ENCODE data around the gene RC3H2.

Gene RC3H2

DNA sequence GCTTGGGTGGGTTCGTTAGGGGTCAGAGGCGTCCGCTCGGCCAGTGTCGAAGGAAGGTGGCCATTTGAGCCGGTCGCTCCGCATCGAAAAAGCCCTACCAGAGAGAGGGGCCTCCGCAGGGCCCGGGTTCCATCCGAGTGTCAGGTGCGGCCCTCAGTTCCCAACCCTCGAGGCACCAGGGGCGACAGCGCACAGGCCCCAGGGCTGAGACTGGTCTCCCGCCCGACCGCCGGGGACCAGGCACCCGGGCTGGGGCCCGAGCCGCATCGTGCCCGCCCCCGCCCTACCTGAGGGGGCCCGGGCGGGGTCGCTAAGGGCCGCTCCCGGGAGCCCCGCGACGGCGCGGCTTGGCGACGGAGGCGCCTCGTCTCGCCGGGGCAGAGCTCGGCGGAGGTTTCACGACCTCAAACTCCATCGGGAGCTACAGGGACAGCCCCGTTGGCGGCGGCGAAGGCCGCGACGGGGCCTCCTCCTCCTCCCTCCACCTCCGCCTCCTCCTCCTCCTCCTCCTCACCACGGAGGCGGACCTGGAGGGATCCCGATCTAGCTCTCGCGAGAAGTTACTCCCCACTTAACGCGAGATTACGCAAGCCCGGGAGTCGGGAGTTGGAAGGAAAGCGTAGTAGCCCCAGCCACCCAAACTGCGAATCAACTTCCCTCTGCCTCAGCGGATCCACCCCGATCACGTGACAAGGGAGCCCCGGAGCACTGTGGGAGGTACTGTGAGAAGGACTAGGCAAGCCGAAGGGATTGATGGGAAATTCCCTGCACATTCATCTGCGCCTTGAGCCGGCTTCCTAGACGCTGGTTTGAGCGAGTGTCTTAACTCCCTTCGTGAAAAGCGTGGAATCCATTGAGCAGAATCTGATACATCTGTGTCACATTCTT, at the start of gene RC3H2:
RC3H2 (minus strand) TSS at position 537 of the 888 bp plus-strand sequence. CDS start 7,850 bp downstream, outside the sequence.
- TF ChIP-seq, protein P1, sequence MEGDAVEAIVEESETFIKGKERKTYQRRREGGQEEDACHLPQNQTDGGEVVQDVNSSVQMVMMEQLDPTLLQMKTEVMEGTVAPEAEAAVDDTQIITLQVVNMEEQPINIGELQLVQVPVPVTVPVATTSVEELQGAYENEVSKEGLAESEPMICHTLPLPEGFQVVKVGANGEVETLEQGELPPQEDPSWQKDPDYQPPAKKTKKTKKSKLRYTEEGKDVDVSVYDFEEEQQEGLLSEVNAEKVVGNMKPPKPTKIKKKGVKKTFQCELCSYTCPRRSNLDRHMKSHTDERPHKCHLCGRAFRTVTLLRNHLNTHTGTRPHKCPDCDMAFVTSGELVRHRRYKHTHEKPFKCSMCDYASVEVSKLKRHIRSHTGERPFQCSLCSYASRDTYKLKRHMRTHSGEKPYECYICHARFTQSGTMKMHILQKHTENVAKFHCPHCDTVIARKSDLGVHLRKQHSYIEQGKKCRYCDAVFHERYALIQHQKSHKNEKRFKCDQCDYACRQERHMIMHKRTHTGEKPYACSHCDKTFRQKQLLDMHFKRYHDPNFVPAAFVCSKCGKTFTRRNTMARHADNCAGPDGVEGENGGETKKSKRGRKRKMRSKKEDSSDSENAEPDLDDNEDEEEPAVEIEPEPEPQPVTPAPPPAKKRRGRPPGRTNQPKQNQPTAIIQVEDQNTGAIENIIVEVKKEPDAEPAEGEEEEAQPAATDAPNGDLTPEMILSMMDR (IDR thresholded peaks at IDR 0.05; ENCODE audit: unreplicated experiment in 3 of 3) = no peak
- Mint-ChIP-seq H3K4me3 (peak within 1 kb of the TSS; percentile 94 to 98 (median 97)), H3K9me3 (no peaks in the 10 kb centered on the region), H3K27ac (peak within 1 kb of the TSS; percentile 95 to 99 (median 99)), H3K4me1 (peaks cover 26% of the 10 kb centered on the region), H3K27me3 (ENCODE audit: low read depth) (no peaks in the 10 kb centered on the region), H3K36me3 (ENCODE audit: low read depth) (peaks cover 4% of the 10 kb centered on the region)

DNA sequence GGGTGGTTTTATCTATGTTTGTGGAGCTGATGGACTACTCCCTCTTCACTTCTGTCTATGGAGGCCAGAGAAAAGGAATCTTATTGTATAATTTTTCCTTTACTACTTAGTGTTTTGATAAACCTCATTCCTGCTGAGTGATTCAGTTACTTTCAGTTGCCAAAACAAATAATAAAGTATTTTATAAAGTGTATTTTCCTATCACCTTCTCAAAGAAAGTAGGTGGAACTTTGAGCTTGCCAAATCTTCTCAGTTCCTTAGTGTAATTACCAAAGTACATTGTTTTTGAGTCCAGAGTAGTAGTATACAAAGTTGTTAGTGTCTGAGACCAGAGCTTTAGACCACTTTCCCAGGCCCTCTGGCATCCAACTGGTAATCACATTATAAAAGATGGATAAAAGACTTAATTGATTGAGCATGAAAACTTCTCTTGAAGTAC, 49.1 kb upstream of the RC3H2 start:
- H3K36me3 Mint-ChIP-seq (ENCODE audit: low read depth) = peaks cover 27% of the 10 kb centered on the region
- TF ChIP-seq, protein P1 (IDR thresholded peaks at IDR 0.05; ENCODE audit: unreplicated experiment in 3 of 3) = no peak
- H3K9me3 Mint-ChIP-seq = no peaks in the 10 kb centered on the region
- H3K4me1 Mint-ChIP-seq = peaks cover 24% of the 10 kb centered on the region
- H3K4me3 Mint-ChIP-seq = no peak overlapping the region
- H3K27me3 Mint-ChIP-seq (ENCODE audit: low read depth) = no peaks in the 10 kb centered on the region
- H3K27ac Mint-ChIP-seq = peak overlapping the region in 1 of 3 experiments; percentile 59

DNA sequence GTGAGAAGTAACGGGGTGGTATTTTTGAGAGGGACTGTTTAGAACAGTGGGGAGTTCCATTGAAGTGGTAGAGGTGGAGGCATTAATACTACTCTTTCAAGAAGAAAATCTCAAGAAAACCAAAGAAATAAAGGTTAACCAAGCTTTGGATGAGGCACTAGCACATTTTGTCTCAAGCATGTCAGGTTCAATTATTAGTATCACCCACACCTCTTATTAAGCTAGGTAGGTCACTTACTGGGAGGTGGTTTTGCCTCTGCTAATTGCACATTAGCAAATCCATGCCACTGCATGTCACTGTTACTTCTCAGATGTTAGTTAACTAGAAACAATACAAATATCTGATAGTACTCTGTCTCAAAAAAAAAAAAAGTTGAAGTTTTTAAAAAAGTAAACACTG, 45.9 kb upstream of the RC3H2 start:
- Mint-ChIP-seq H3K4me1 (peaks cover 31% of the 10 kb centered on the region), H3K27me3 (ENCODE audit: low read depth) (no peaks in the 10 kb centered on the region), H3K4me3 (no peak overlapping the region), H3K27ac (no peak overlapping the region), H3K36me3 (ENCODE audit: low read depth) (peaks cover 10% of the 10 kb centered on the region), H3K9me3 (no peaks in the 10 kb centered on the region)
- TF ChIP-seq, protein P1 (IDR thresholded peaks at IDR 0.05; ENCODE audit: unreplicated experiment in 3 of 3) = no peak

DNA sequence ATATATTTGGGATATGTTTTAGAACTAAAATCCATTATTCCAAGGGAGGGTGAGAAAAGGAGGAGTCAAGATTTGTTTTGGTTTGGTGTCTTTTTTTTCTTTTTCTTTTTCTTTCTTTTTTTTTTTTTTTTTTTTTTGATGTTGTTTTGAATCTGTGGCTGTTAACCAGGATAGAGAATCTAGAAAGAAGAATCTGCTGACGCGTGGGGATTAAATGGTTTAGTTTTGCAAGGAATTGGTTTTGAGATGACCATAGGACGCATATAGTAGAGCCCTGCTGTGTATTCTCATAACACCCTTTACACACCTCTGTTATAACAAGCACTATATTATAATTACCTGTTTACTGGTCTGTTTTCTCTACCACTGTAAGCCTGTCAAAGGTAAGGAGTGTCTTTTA, 45.1 kb upstream of the RC3H2 start:
- H3K27ac Mint-ChIP-seq = peak overlapping the region in 1 of 3 experiments; percentile 83
- H3K4me3 Mint-ChIP-seq = no peak overlapping the region
- TF ChIP-seq, protein P1 (IDR thresholded peaks at IDR 0.05; ENCODE audit: unreplicated experiment in 3 of 3) = no peak

DNA sequence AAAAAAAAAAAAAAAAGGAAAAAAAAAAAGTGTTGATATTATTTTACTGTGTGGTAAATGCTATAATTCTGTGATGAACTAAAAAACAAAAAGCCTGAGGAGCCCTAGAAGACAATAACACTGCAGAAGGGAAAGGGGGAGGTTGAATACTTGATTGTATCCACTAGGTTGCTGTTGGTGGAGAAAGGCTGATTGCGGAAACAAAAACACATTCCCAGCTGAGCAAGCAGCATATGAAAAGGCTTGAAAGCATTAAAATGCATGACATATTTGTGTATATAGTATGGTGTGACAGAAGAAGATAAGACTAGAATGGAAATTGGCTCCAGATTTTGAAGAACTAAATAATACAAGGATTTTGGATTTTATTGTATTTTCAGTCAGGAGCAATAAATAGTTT, 44.5 kb upstream of the RC3H2 start:
- H3K4me1 Mint-ChIP-seq = peaks cover 31% of the 10 kb centered on the region
- no peak overlapping the region for H3K4me3 Mint-ChIP-seq
- peaks cover 16% of the 10 kb centered on the region for H3K36me3 Mint-ChIP-seq (ENCODE audit: low read depth)
- H3K9me3 Mint-ChIP-seq = no peaks in the 10 kb centered on the region
- TF ChIP-seq, protein P1 (IDR thresholded peaks at IDR 0.05; ENCODE audit: unreplicated experiment in 3 of 3) = no peak
- H3K27me3 Mint-ChIP-seq (ENCODE audit: low read depth) = no peaks in the 10 kb centered on the region
- peak overlapping the region; percentile 3 to 83 (median 62) for H3K27ac Mint-ChIP-seq

More for the DNA sequence above, 45.1 kb upstream of the RC3H2 start:
- Mint-ChIP-seq H3K4me1 (peaks cover 34% of the 10 kb centered on the region), H3K27me3 (ENCODE audit: low read depth) (no peaks in the 10 kb centered on the region), H3K36me3 (ENCODE audit: low read depth) (peaks cover 14% of the 10 kb centered on the region), H3K9me3 (no peaks in the 10 kb centered on the region)

Measured in nephron (organoid).